ENCODE measurements around the gene SAG.

DNA sequence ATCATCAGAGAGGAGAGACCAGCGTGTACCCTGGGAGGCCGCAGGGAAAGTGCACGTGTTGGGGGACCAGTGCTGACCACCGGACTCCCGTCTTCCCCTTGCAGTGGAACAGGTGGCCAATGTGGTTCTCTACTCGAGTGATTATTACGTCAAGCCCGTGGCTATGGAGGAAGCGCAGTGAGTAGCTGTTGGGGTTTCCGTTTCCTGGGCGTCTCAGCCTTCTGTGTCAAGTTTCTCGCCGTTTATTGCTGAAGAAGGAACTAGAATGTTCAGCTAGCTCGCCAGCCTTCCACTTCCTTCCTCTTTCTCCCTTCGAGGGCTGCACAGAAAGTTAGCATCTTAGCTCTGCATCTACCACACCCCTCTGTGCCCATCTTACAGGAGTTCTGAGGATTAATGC, 23.9 kb downstream of the SAG start:
- TF ChIP-seq, protein P1, sequence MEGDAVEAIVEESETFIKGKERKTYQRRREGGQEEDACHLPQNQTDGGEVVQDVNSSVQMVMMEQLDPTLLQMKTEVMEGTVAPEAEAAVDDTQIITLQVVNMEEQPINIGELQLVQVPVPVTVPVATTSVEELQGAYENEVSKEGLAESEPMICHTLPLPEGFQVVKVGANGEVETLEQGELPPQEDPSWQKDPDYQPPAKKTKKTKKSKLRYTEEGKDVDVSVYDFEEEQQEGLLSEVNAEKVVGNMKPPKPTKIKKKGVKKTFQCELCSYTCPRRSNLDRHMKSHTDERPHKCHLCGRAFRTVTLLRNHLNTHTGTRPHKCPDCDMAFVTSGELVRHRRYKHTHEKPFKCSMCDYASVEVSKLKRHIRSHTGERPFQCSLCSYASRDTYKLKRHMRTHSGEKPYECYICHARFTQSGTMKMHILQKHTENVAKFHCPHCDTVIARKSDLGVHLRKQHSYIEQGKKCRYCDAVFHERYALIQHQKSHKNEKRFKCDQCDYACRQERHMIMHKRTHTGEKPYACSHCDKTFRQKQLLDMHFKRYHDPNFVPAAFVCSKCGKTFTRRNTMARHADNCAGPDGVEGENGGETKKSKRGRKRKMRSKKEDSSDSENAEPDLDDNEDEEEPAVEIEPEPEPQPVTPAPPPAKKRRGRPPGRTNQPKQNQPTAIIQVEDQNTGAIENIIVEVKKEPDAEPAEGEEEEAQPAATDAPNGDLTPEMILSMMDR (IDR thresholded peaks at IDR 0.05), result no peak
- no peak for TF ChIP-seq EP300 (IDR thresholded peaks at IDR 0.05; ENCODE audit: low read depth)

All from transverse colon (tissue), 3 donors.